GM11168 (cell line): ENCODE data around the gene GPT2.

Source experiments
- in situ Hi-C: fragments of 300-500 bp; cut with MboI; formaldehyde crosslinking; loops from one replicate; pipeline ENCODE4 v1.12.0; 2022; ENCODE audit warnings: low sequenced_read_pairs; ENCODE audit not compliant: unreplicated experiment

Gene GPT2

DNA sequence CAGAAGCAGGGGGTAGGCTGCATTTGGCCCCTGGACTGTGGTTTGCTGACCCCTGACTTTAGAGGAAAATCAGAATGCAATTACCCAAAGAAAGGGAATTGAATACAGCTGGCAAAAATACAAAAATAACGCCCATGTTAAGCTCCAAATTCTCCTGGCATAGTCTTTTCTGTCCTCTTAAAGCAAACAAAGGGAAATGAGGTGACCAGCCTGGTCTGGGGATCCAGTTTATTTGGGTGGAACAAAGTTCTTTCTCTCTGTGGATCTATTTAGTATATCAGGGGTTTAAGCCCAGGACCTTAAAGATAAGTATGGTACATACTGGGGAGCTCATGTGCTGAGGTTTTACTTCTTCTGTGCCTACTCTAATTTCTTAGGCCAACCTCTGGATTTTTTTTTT lies 65.8 kb downstream of the GPT2 start:
- in situ Hi-C loops = no loop called here

DNA sequence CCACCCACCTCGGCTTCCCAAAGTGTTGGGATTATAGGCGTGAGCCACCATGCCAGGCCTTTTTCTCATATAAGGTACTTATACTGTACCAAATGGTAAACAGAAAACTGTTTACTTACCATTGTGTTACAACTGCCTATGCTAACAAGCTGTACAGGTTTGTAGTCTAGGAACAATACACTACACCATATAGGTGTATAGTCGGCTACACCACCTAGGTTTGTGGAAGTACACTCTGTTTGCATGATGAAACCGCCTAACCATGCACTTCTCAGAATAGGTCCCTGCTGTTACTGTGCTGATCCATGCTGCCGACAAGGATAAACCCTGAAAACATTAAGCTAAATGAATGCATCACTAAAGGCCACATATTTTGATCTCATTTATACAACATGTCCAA lies 70.4 kb downstream of the GPT2 start:
- in situ Hi-C loops = no loop called here

DNA sequence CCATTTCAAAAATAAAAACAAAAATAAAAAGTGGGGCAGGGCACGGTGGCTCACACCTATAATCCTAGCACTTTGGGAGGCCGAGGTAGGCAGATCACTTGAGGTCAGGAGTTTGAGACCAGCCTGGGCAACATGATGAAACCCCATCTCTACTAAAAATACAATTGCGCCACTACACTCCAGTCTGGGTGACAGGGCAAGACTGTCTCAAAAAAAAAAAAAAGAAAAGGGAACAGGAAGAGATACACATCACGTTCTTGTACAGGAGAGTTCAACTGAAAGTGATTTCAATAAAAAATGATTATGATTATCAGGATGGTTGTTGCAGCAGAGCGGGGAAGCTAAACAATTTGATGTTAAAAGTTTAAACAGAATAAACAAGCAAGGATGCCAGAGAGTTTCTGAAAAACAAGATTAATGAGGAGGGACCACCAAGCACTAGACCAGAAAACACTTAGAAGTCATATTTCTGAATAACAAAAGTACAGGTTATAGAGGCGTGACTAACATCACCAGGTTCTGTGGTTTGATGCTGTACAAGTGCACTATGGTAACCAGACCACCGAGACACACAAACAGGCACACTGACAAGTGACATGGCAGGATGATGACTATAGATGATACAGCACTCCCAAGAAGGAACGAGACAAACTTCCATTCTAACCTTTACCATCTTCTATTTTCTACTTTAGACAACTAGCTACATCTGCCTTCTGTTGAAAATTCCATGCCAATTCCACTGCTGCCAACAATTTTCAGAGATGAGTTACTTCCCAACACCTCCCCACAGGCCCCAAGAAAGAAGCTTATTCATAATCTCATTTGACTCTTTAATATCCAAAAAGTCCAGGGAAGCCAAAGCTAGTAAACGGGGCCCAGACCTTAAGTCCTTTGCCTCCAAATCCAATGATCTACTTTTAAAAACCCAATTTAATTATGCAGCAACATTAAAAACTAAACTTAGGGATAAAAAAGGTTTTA lies 77.5 kb downstream of the GPT2 start:
- in situ Hi-C loops = no loop called here

DNA sequence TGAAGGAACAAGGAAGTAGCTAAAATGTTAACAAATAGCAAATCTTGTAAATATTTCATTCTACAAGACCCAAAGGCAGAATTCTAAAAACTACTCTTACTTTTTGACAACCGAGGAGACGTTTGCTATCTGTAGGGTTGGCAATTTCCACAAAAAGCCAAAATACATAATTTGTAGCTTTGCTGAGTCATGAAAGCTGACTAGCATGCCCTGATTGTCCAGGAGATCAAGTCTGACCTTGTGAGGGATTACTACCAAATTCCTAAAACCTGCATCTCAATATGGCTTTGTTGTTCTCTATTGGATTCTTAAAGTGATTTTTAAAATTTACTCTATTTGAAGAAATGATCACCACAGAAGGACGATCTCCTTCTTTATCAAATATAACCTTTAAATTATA lies 78.5 kb downstream of the GPT2 start:
- in situ Hi-C loops = no loop called here

DNA sequence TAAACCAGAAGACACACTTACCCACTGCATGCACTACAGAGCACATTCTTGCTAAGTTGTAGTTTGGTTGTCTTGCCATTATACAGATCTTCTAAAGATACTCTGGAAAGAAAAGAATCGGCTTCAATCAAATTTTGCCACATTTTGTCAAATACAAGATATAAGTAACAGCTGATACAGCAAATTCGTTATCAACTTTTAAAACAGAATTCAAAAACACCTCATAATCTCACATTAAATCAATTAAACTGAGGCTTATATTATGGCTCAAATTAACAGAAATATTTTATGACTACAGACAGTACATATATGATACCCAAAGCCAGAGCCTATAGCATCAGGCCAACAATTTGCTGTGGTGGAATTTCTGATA lies 83.9 kb downstream of the GPT2 start:
- in situ Hi-C loops = no loop called here

DNA sequence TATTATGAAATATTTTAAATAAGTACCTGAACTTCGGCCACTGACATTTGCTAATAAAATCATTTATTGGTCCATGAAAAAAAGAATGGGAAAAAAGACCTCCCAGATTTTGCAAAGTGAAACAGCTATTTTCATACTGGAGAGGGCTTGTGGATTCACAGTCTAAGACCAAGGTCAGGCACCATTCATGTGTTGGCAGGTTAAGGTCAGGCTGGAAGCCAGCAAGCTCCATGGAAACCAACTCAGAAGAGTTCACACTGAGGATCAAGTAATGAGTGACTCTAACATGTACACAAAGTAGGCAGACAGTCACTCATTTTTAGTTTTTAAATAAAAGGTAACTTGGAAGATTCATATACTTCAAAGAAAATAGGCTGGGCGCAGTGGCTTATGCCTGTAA lies 85.9 kb downstream of the GPT2 start:
- in situ Hi-C loops = no loop called here

DNA sequence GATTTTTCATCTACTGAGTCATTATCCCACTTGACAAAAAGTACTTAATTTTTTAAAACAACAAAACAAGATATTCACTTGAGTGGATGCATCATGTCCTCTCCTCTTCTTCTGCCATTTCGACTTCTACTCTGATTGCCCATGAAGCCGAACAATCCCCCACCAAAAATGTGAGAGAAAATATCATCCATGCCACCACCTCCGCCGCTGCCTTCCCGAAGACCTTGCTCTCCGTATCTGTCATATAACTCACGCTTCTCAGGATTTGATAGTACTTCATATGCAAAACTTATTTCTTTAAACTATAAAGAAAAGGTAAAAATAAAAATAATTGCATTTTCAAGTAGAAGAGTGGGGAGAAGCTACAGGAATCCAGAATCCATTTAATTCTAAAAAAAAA lies 87.1 kb downstream of the GPT2 start:
- in situ Hi-C loops = no loop called here

DNA sequence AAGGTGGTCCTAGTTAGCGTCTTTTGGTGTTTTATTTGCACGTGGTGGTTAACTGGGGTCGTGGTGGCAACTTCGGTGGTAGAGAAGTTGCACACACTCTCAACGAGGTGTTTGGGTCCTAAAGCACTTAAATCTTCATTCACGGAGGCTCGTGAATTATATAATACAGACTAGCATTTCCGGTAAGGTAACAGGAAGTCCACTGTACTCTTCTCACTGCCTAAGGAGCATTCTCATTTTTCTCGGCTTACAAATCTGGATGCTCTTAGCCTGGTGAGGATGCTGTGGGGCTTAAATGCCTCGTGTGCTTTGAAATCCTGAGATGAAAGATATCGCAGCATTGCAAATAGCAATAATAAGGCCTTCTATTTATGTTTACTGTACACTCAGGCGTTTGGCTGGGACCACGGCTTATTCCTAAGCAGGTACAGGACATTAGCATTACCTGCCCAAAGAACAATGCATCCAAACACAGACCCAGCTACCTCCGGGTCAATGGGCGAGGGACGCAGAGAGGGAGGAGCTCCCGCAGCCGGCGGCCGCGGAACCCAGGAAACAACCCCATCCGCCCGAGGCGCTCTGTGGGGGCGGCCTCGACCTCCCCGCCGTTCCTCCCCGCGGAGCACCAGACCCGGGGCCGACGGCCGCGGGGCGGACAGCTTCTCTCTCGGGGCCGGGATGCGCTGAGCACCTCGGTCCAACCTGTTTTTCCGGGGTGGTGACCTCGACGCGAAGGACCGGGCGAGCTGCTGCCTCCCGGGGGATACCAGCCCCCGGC lies 88.5 kb downstream of the GPT2 start:
- in situ Hi-C loops = no loop called here

DNA sequence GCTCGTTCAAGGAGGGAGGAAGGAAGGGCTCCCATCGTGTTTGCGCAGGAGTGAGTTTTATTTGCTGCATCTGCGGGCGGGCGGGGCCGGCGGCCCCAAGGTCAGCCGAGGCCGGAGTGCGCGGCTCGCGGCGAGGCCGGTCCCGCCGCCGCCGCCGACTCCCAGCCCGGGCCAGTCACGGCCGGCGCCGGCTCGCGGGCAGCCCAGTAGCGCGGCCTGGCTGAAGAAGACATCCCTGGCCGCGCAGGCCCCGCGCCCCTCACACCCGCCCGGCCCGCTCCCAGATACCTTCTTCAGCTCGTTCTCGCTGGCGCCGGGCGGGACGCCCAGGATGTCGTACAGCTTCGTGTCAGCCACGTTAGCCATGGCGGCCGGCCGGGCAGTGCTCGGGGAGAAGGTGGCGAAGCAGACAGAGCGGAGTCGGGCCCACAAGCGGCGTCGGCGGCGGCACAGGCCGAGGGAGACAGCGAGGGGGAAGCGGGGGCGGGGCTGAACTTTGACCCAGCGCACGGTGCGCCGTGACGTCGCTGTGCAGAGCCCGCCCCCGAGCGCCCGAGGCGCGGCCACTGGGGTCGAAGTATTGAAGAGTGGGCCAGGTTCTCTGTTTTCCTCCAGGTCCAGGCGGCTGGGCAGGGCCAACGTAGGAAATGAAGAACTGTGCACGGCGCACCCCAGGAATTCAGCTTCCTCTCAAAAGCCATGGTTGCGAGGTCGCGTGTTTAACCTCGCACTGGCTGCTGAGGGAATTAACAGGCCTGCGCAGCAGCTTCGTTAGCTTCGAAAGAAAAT lies 89.2 kb downstream of the GPT2 start, which contains the start of gene DNAJA2:
TSS of gene DNAJA2 (minus strand) at position 468 of the 789 bp plus-strand sequence. CDS start at position 366, 102 bp downstream.
- in situ Hi-C loops = no loop called here

DNA sequence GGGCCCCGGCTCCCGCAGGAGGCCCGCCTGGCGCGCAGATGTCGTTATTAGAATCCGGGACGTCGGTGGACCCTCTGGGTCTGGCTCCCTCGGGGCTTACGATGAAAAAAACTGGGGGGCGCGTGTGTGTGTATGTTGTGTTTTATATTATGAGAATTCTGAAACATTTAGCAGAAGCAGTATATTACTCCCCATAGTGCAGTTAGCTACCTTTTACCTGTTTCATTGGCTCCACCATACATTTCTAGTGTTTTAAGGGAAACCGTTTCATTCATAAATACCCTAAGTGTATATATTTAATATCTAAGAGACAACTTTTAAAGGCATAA lies 89.8 kb downstream of the GPT2 start:
- in situ Hi-C loops = no loop called here

DNA sequence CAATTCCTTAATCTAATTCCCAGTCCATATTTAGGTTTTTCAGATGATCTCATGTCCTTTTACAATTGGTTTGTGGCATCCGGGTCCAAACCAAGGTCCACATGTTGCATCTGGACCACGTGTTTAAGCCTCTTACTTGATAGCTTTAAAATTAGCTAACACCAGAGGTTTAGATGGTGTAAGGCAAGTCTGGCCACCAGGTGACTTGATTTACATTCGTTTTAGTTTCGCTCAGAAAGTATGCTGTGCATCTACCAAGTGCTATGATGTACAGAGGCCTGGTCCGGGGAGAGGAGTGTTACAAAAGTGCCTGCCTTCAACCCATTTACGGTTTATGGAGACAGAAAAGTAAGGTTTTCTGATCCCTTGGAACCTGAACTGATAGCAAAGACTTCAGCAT lies 90.2 kb downstream of the GPT2 start:
- in situ Hi-C loops = no loop called here

DNA sequence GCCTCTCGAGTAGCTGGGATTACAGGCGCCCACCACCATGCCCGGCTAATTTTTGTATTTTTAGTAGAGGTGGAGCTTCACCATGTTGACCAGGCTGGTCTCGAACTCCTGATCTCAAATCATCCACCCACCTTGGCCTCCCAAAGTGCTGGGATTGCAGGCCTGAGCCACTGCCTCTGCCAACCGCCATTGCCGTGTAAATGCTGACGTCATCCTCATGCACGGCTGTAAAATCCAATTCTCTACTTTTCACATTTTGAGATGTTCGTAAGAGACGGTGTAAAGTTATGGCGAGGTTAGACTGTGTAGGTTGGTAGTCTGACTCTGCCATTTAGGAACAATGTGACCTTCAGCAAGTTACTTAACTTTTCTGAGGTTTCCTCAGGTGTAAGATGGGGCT lies 91.0 kb downstream of the GPT2 start:
- in situ Hi-C loops = no loop called here

DNA sequence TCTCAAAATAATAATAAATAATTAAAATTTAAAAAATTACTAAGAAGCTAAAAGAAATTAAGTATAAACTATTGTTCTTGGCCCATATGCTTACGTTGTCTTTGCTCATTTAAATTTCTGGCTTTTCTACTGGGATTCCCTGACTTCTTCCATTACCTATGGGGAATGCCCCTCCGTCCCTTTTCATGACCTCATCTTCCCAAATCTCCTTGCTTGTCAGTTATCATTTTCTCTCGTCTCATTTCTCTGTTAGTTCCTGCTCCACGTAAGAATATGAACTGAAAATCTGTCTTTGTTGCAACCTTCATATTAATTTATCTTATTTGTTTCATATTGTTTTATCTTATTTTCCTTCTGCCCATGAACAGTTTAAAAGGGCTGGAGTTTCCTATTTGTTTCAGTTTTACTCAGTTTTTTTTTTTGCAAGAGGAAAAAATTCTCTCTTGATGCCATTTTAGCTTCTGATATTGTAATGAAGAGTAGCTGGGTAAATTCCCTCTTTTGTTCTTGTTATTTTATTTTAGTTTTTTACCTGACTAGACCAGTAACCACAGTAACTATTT lies 91.8 kb downstream of the GPT2 start:
- in situ Hi-C loops = no loop called here

DNA sequence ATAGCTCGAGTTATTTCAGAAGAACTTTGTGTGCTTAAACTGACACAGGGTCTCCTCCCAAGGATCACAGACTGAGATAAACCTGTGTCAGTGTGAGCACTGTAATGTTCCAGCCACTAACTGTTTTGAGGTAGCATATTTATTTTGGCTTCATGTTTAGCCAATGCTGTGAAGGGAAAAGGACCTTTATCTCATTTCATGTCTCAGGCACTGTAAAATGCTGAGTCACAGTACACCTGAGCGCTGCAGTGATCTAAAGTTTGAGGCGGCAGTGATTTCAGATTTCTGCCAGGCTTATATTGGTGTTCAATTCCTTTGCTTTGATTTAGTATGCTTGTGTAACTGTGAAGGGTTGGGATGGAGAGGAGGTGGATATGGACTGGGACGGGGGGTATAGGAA lies 92.4 kb downstream of the GPT2 start:
- in situ Hi-C loops = no loop called here
